ENCODE results near the gene PRRG3.

- no peak for TF ChIP-seq CTCF (IDR thresholded peaks at IDR 0.05)
- no peak for TF ChIP-seq POLR2AphosphoS5 (IDR thresholded peaks at IDR 0.05)
Observed at GRCh38 chrX:151715752-151716151, 20.5 kb downstream of the PRRG3 start, which contains the start of gene FATE1.

All from prostate gland (tissue), 2 donors.